ENCODE data around the gene KCNH1. TPM values are rescaled to one million over a fixed set of nuclear protein-coding genes. Genes with fewer than 3 reads are reported as not detected.

KCNH1 gene
- total and polyA plus RNA-seq, 2 donors from 2014 or later = 0.54 TPM; not detected in 1

DNA sequence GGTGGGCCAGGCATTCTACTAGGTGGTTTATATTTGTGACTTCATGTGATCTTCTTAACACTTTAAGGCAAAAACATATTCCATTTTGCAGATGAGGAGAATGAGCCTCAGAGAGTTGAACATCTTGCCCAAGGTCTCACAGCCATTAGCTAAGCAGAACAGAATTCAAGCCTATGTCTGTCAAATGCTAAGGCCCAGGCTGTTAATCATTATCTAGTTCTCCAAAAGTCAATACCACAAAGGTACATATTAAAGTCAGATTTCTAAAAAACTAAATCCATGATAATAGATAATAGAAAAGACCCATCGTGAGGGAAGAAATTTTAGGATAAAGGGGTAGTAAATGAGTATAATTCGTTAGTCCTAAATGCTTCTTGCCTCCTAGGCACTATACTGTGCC, 234.3 kb downstream of the KCNH1 start:
- intact Hi-C loops (cut with DNase I) = no loop called here
- TF ChIP-seq, protein P1, sequence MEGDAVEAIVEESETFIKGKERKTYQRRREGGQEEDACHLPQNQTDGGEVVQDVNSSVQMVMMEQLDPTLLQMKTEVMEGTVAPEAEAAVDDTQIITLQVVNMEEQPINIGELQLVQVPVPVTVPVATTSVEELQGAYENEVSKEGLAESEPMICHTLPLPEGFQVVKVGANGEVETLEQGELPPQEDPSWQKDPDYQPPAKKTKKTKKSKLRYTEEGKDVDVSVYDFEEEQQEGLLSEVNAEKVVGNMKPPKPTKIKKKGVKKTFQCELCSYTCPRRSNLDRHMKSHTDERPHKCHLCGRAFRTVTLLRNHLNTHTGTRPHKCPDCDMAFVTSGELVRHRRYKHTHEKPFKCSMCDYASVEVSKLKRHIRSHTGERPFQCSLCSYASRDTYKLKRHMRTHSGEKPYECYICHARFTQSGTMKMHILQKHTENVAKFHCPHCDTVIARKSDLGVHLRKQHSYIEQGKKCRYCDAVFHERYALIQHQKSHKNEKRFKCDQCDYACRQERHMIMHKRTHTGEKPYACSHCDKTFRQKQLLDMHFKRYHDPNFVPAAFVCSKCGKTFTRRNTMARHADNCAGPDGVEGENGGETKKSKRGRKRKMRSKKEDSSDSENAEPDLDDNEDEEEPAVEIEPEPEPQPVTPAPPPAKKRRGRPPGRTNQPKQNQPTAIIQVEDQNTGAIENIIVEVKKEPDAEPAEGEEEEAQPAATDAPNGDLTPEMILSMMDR (IDR thresholded peaks at IDR 0.05; ENCODE audit: borderline replicate concordance, extremely low read depth, insufficient read depth) = no peak
- no peaks in the 10 kb centered on the region for H3K4me1 ChIP-seq (ENCODE audit: control insufficient read depth in 2 of 3, insufficient read depth in 2 of 3, low read depth in 1 of 3, low read length in 3 of 3)

DNA sequence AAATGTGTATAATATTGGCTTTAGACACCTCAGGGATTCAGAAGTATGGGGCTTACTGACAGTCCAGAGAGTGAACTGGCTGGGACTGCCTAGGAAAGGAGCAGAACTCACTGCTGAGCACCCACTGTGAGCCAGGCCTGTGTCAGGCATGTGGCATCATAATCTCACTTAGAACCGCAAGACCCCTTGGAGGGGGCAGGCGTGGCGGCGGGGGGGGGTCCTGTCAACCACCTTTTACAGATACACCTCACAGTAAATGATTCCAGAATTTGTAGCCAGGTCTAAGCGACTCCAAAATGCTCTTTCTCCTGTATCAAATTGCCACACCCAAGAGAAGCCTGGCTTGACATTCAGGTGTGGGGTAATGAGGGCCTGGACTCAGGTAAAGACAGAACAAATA, 235.5 kb downstream of the KCNH1 start:
- no peak for DNase-seq
- intact Hi-C loops (cut with DNase I) = no loop called here
- FAIRE-seq = no peak
- Histone ChIP-seq H3K9me3 (ENCODE audit: control insufficient read depth in 2 of 3, insufficient read depth in 1 of 3, low read length in 3 of 3) (no peaks in the 10 kb centered on the region), H3K4me3 (ENCODE audit: low read length in 3 of 3) (no peak overlapping the region), H3K27me3 (ENCODE audit: control insufficient read depth, insufficient read depth, low read length) (no peaks in the 10 kb centered on the region), H3K4me1 (ENCODE audit: control insufficient read depth in 2 of 3, insufficient read depth in 2 of 3, low read depth in 1 of 3, low read length in 3 of 3) (no peaks in the 10 kb centered on the region), H3K9ac (ENCODE audit: low read length in 3 of 3) (no peak overlapping the region), H3K27ac (ENCODE audit: low read depth in 2 of 2, low read length in 2 of 2) (no peak overlapping the region), H3K36me3 (ENCODE audit: control insufficient read depth in 2 of 3, insufficient read depth in 3 of 3, low read length in 3 of 3) (no peaks in the 10 kb centered on the region)
- TF ChIP-seq, protein P1 (IDR thresholded peaks at IDR 0.05; ENCODE audit: borderline replicate concordance, extremely low read depth, insufficient read depth) = no peak

More for the DNA sequence above, 234.3 kb downstream of the KCNH1 start:
- DNase-seq (no peak), FAIRE-seq (no peak)
- Histone ChIP-seq H3K36me3 (ENCODE audit: control insufficient read depth in 2 of 3, insufficient read depth in 3 of 3, low read length in 3 of 3) (no peaks in the 10 kb centered on the region), H3K27ac (ENCODE audit: low read depth in 2 of 2, low read length in 2 of 2) (no peak overlapping the region), H3K9me3 (ENCODE audit: control insufficient read depth in 2 of 3, insufficient read depth in 1 of 3, low read length in 3 of 3) (no peaks in the 10 kb centered on the region), H3K27me3 (ENCODE audit: control insufficient read depth, insufficient read depth, low read length) (no peaks in the 10 kb centered on the region), H3K4me3 (ENCODE audit: low read length in 3 of 3) (no peak overlapping the region), H3K9ac (ENCODE audit: low read length in 3 of 3) (no peak overlapping the region)

DNA sequence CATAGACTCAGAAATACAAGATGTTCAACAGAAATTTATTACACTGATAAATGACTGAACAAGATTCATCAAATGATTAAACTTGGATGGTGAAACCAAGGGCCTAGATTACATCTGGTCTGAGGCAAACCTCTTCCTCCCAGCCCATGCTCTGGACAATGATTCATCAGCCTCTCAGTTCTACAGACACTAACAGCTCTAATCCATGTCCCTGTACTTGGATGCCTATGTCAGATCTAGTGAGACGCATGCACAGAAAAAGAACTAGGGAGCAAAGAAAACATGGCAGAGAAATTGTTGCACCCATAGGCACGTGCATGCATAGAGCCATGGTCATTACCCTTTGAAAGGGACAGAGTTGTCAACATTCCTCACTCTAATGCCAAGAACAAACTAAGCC, 250.1 kb downstream of the KCNH1 start:
- DNase-seq (no peak), FAIRE-seq (no peak)
- Histone ChIP-seq H3K4me3 (ENCODE audit: low read length in 3 of 3) (no peak overlapping the region), H3K9me3 (ENCODE audit: control insufficient read depth in 2 of 3, insufficient read depth in 1 of 3, low read length in 3 of 3) (no peaks in the 10 kb centered on the region), H3K27ac (ENCODE audit: low read depth in 2 of 2, low read length in 2 of 2) (no peak overlapping the region), H3K9ac (ENCODE audit: low read length in 3 of 3) (no peak overlapping the region), H3K27me3 (ENCODE audit: control insufficient read depth, insufficient read depth, low read length) (no peaks in the 10 kb centered on the region), H3K36me3 (ENCODE audit: control insufficient read depth in 2 of 3, insufficient read depth in 3 of 3, low read length in 3 of 3) (no peaks in the 10 kb centered on the region), H3K4me1 (ENCODE audit: control insufficient read depth in 2 of 3, insufficient read depth in 2 of 3, low read depth in 1 of 3, low read length in 3 of 3) (no peaks in the 10 kb centered on the region)
- intact Hi-C loops (cut with DNase I) = no loop called here
- TF ChIP-seq, protein P1 (IDR thresholded peaks at IDR 0.05; ENCODE audit: borderline replicate concordance, extremely low read depth, insufficient read depth) = no peak

All from kidney (tissue), 14 donors.